Measurements from ENCODE around the gene NBEAL2. TPM values are rescaled to one million over a fixed set of nuclear protein-coding genes. Genes with fewer than 3 reads are reported as not detected.
"Not testable (repeated sequence)": the region's sequence is repeated elsewhere in the genome, so short reads cannot be mapped to it uniquely, and the experiment has no call there.

The NBEAL2 gene
- total and polyA plus RNA-seq, 4 donors = 10.2 to 22.1 (median 16.4) TPM

GRCh38 chr3:47028667-47029066 lies 49.2 kb downstream of the NBEAL2 start:
- Histone ChIP-seq H3K27me3 (ENCODE audit: control insufficient read depth, insufficient read depth, low read length) (no peaks in the 10 kb centered on the region), H3K27ac (ENCODE audit: low read depth, low read length) (no peak overlapping the region), H3K36me3 (ENCODE audit: control insufficient read depth, insufficient read depth, low read length) (no peaks in the 10 kb centered on the region), H3K9me3 (ENCODE audit: control insufficient read depth, insufficient read depth, low read length) (no peaks in the 10 kb centered on the region), H3K4me3 (ENCODE audit: low read depth, low read length) (no peak overlapping the region), H3K4me1 (ENCODE audit: control insufficient read depth, insufficient read depth, low read length) (no peaks in the 10 kb centered on the region)
- WGBS (ENCODE audit: insufficient coverage) = 100% methylated on average over 1 of the region's 1 CpG
- no peak for DNase-seq (ENCODE audit: low read depth in 4 of 6, low spot score in 6 of 6)

DNA sequence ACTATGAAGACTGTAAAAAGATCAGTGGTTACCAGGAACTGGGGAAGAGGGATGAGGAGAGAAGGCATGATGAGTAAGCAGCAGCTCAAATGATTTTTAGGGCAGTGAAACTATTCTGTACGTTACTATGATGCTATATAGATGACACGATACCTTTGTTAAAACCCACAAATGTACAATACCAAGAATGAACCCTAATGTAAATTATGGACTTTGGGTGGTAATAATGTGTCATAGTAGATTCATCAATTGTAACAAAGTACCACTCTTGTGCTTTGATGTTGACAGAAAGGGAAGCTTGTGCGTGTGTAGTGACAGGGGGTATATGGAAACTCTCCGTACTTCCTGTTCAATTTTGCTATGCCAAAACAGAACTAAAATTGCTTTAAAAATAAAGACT lies 51.6 kb downstream of the NBEAL2 start:
- H3K4me1 ChIP-seq (ENCODE audit: control insufficient read depth, insufficient read depth, low read length); H3K27me3 ChIP-seq (ENCODE audit: control insufficient read depth, insufficient read depth, low read length); H3K27ac ChIP-seq (ENCODE audit: low read depth, low read length); H3K36me3 ChIP-seq (ENCODE audit: control insufficient read depth, insufficient read depth, low read length); H3K9me3 ChIP-seq (ENCODE audit: control insufficient read depth, insufficient read depth, low read length); DNase-seq (ENCODE audit: low read depth in 4 of 6, low spot score in 6 of 6); H3K4me3 ChIP-seq (ENCODE audit: low read depth, low read length): not testable (repeated sequence)
- WGBS (ENCODE audit: insufficient coverage) = no CpG with 5 or more reads among the region's 4 CpGs

DNA sequence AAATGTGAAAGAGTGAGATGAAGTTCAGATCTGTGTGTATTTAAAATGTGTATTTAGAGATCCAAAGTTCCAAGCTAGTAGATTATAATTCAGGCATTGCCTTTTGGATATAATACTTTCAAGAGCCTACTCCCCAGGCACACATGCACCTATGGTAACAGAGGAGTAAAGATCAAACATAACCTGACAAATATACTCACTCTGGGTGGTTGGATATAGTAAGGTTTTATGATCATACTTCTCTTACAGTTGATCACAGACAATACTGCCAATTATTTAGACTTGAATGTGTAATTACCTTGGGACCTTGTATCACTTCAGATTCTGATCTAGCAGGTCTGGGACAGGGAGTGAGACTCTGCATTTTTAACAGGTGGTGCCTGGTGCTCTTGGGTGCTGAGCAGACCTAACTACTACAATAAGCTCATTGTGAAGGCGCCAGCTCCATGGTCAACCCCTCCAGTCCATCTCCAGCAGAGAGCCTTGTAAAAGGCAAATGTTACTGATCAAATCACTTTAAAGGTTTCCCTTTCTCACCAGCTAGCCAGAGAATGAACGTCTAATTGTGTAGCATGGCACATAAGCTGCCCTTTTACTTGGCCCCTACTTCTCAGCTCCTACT lies 55.5 kb downstream of the NBEAL2 start:
- Histone ChIP-seq H3K9me3 (ENCODE audit: control insufficient read depth, insufficient read depth, low read length) (no peaks in the 10 kb centered on the region), H3K36me3 (ENCODE audit: control insufficient read depth, insufficient read depth, low read length) (peaks cover 22% of the 10 kb centered on the region), H3K27ac (ENCODE audit: low read depth, low read length) (no peak overlapping the region), H3K4me3 (ENCODE audit: low read depth, low read length) (no peak overlapping the region), H3K27me3 (ENCODE audit: control insufficient read depth, insufficient read depth, low read length) (no peaks in the 10 kb centered on the region), H3K4me1 (ENCODE audit: control insufficient read depth, insufficient read depth, low read length) (peaks cover 3% of the 10 kb centered on the region)
- 39% methylated on average over 2 of the region's 2 CpGs for WGBS (ENCODE audit: insufficient coverage)
- DNase-seq (ENCODE audit: low read depth in 4 of 6, low spot score in 6 of 6) = no peak

DNA sequence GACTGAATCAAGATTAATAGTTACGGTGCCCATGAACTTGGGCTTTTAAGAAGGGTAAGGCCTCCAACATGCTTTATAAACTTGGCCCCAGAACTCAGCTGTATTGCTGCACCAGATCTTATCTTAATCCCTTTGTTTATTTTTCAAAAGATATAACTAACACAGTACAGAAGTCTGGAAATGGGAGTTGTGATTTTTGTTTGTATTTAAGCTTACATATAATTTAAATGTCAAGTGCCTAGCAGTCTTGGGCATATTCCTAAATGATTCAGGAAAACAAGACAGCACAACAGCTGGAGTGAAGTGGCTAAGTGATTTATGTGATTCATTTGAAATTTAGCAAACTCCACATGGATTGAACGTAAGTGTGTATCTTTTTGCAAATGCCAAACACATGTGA lies 56.2 kb downstream of the NBEAL2 start:
- Histone ChIP-seq H3K9me3 (ENCODE audit: control insufficient read depth, insufficient read depth, low read length) (no peaks in the 10 kb centered on the region), H3K27me3 (ENCODE audit: control insufficient read depth, insufficient read depth, low read length) (no peaks in the 10 kb centered on the region), H3K4me3 (ENCODE audit: low read depth, low read length) (no peak overlapping the region), H3K27ac (ENCODE audit: low read depth, low read length) (no peak overlapping the region), H3K36me3 (ENCODE audit: control insufficient read depth, insufficient read depth, low read length) (peaks cover 28% of the 10 kb centered on the region), H3K4me1 (ENCODE audit: control insufficient read depth, insufficient read depth, low read length) (peaks cover 3% of the 10 kb centered on the region)
- no CpG with 5 or more reads among the region's 2 CpGs for WGBS (ENCODE audit: insufficient coverage)
- DNase-seq (ENCODE audit: low read depth in 4 of 6, low spot score in 6 of 6) = peak in 1 of 6 donors; percentile 12

DNA sequence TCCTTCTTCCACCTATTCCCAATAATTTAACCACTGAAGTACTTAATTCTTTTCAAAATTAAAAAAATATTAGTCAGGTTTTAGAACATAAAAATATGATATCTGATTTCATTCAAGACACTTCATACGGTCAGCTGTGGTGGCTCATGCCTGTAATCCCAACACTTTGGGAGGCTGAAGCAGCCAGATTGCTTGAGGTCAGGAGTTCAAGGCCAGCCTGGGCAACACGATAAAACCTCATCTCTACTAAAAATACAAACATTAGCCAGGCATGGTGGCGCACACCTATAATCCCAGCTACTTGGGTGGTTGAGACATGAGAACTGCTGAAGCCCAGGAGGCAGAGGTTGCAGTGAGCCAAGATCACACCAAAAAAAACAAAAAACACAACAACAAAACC lies 56.7 kb downstream of the NBEAL2 start:
- H3K36me3 ChIP-seq (ENCODE audit: control insufficient read depth, insufficient read depth, low read length) = peaks cover 30% of the 10 kb centered on the region
- WGBS (ENCODE audit: insufficient coverage) = 100% methylated on average over 1 of the region's 3 CpGs

DNA sequence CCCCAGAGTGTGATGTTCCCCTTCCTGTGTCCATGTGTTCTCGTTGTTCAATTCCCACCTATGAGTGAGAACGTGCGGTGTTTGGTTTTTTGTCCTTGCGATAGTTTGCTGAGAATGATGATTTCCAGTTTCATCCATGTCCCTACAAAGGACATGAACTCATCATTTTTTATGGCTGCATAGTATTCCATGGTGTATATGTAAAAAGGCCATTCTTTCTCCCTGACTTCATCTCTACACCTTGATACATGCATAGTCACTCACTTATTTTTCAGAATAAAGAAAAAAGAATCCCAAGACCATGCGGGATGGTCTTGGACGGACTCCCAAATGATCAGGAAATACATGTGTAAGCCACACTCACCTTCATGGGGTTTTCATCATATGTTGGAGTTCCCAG lies 57.8 kb downstream of the NBEAL2 start:
- peaks cover 37% of the 10 kb centered on the region for H3K36me3 ChIP-seq (ENCODE audit: control insufficient read depth, insufficient read depth, low read length)
- H3K27ac ChIP-seq (ENCODE audit: low read depth, low read length); H3K4me3 ChIP-seq (ENCODE audit: low read depth, low read length); H3K27me3 ChIP-seq (ENCODE audit: control insufficient read depth, insufficient read depth, low read length); DNase-seq (ENCODE audit: low read depth in 4 of 6, low spot score in 6 of 6); H3K4me1 ChIP-seq (ENCODE audit: control insufficient read depth, insufficient read depth, low read length); H3K9me3 ChIP-seq (ENCODE audit: control insufficient read depth, insufficient read depth, low read length): not testable (repeated sequence)
- 100% methylated on average over 2 of the region's 6 CpGs for WGBS (ENCODE audit: insufficient coverage)

More for the DNA sequence above, 56.7 kb downstream of the NBEAL2 start:
- Histone ChIP-seq H3K27ac (ENCODE audit: low read depth, low read length) (no peak overlapping the region), H3K9me3 (ENCODE audit: control insufficient read depth, insufficient read depth, low read length) (no peaks in the 10 kb centered on the region), H3K4me1 (ENCODE audit: control insufficient read depth, insufficient read depth, low read length) (peaks cover 3% of the 10 kb centered on the region), H3K4me3 (ENCODE audit: low read depth, low read length) (no peak overlapping the region), H3K27me3 (ENCODE audit: control insufficient read depth, insufficient read depth, low read length) (no peaks in the 10 kb centered on the region)
- no peak for DNase-seq (ENCODE audit: low read depth in 4 of 6, low spot score in 6 of 6)

GRCh38 chr3:47041114-47041513 lies 61.6 kb downstream of the NBEAL2 start:
- H3K36me3 ChIP-seq (ENCODE audit: control insufficient read depth, insufficient read depth, low read length) = peaks cover 42% of the 10 kb centered on the region
- peaks cover 2% of the 10 kb centered on the region for H3K4me1 ChIP-seq (ENCODE audit: control insufficient read depth, insufficient read depth, low read length)
- no CpG with 5 or more reads among the region's 3 CpGs for WGBS (ENCODE audit: insufficient coverage)
- H3K27ac ChIP-seq (ENCODE audit: low read depth, low read length) = no peak overlapping the region
- H3K27me3 ChIP-seq (ENCODE audit: control insufficient read depth, insufficient read depth, low read length) = no peaks in the 10 kb centered on the region
- no peaks in the 10 kb centered on the region for H3K9me3 ChIP-seq (ENCODE audit: control insufficient read depth, insufficient read depth, low read length)
- no peak for DNase-seq (ENCODE audit: low read depth in 4 of 6, low spot score in 6 of 6)
- H3K4me3 ChIP-seq (ENCODE audit: low read depth, low read length) = no peak overlapping the region

DNA sequence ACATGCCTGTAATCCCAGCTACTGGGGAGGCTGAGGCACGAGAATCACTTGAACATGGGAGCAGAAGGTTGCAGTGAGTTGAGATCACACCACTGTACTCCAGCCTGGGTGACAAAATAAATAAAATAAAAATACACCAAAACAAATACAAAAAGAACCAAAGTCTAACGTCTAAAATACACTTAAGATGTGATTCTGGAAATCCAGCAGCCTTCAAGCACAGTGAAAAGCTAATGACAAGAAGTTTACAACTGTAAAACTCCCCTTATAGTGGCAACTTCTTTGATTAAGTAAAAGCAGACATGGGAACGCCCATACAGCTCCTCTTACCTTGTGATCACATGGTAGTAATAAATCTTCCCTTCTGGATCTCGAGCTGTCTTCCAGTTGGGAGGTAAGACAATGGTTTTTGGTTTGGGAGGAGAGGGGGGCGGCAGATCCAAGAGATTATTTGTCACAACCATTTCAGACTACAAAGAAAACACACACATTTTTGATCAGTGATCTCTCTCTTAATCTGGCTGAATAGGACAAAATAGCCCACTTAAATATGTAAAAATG lies 62.8 kb downstream of the NBEAL2 start:
- Histone ChIP-seq H3K9me3 (ENCODE audit: control insufficient read depth, insufficient read depth, low read length) (no peaks in the 10 kb centered on the region), H3K4me3 (ENCODE audit: low read depth, low read length) (no peak overlapping the region), H3K4me1 (ENCODE audit: control insufficient read depth, insufficient read depth, low read length) (no peaks in the 10 kb centered on the region), H3K36me3 (ENCODE audit: control insufficient read depth, insufficient read depth, low read length) (peaks cover 36% of the 10 kb centered on the region), H3K27ac (ENCODE audit: low read depth, low read length) (no peak overlapping the region), H3K27me3 (ENCODE audit: control insufficient read depth, insufficient read depth, low read length) (no peaks in the 10 kb centered on the region)
- WGBS (ENCODE audit: insufficient coverage) = 100% methylated on average over 1 of the region's 5 CpGs
- no peak for DNase-seq (ENCODE audit: low read depth in 4 of 6, low spot score in 6 of 6)

GRCh38 chr3:47047069-47047468 lies 67.6 kb downstream of the NBEAL2 start:
- Histone ChIP-seq H3K27ac (ENCODE audit: low read depth, low read length) (no peak overlapping the region), H3K27me3 (ENCODE audit: control insufficient read depth, insufficient read depth, low read length) (no peaks in the 10 kb centered on the region), H3K4me3 (ENCODE audit: low read depth, low read length) (no peak overlapping the region), H3K9me3 (ENCODE audit: control insufficient read depth, insufficient read depth, low read length) (no peaks in the 10 kb centered on the region), H3K36me3 (ENCODE audit: control insufficient read depth, insufficient read depth, low read length) (peaks cover 13% of the 10 kb centered on the region), H3K4me1 (ENCODE audit: control insufficient read depth, insufficient read depth, low read length) (no peaks in the 10 kb centered on the region)
- no peak for DNase-seq (ENCODE audit: low read depth in 4 of 6, low spot score in 6 of 6)

- no peaks in the 10 kb centered on the region for H3K4me1 ChIP-seq (ENCODE audit: control insufficient read depth, insufficient read depth, low read length)
- H3K27me3 ChIP-seq (ENCODE audit: control insufficient read depth, insufficient read depth, low read length) = no peaks in the 10 kb centered on the region
- no peak for DNase-seq (ENCODE audit: low read depth in 4 of 6, low spot score in 6 of 6)
- no peaks in the 10 kb centered on the region for H3K9me3 ChIP-seq (ENCODE audit: control insufficient read depth, insufficient read depth, low read length)
- no peak overlapping the region for H3K4me3 ChIP-seq (ENCODE audit: low read depth, low read length)
- H3K27ac ChIP-seq (ENCODE audit: low read depth, low read length) = no peak overlapping the region
- H3K36me3 ChIP-seq (ENCODE audit: control insufficient read depth, insufficient read depth, low read length) = peaks cover 12% of the 10 kb centered on the region
These were observed 68.2 kb downstream of the NBEAL2 start for GRCh38 chr3:47047673-47048072.

All from spinal cord (tissue), 10 donors.